ENCODE measurements around the gene TAGLN.

GRCh38 chr11:117197516-117198456, 1.4 kb upstream of the TAGLN start:
- TF ChIP-seq USF2 (IDR thresholded peaks at IDR 0.05; ENCODE audit: low read length) (no peak), TEAD4 (IDR thresholded peaks at IDR 0.05; ENCODE audit: low read depth, low read length) (no peak), JUN (IDR thresholded peaks at IDR 0.05; ENCODE audit: low read depth, low read length) (no peak), GTF2F1 (IDR thresholded peaks at IDR 0.05; ENCODE audit: borderline replicate concordance, low read depth, low read length) (no peak), RFX5 (IDR thresholded peaks at IDR 0.05; ENCODE audit: borderline replicate concordance, low read depth, low read length) (no peak), ATF2 (IDR thresholded peaks at IDR 0.05; ENCODE audit: low read length) (0 out of 2 replicates have a peak, but pooled peaks have one; percentile 60), CTCF (IDR thresholded peaks at IDR 0.05; ENCODE audit: control extremely low read depth in 1 of 3, insufficient read depth in 1 of 3, low read depth in 1 of 3, low read length in 3 of 3) (peak; percentile 80 to 95 (median 89)), POLR2AphosphoS5 (IDR thresholded peaks at IDR 0.05; ENCODE audit: low read depth, low read length) (peak; percentile 30), JUND (IDR thresholded peaks at IDR 0.05; ENCODE audit: low read length) (no peak), SUZ12 (IDR thresholded peaks at IDR 0.05; ENCODE audit: low read length) (no peak), MAX (IDR thresholded peaks at IDR 0.05) (no peak), SIX5 (IDR thresholded peaks at IDR 0.05; ENCODE audit: low read depth, low read length) (no peak), KDM5A (IDR thresholded peaks at IDR 0.05; ENCODE audit: low read length) (no peak), NRF1 (IDR thresholded peaks at IDR 0.05; ENCODE audit: low read depth, low read length) (peak; percentile 8; the same call in 1 of the 2 replicates)
